ENCODE results near the gene EHHADH. TPM values are rescaled to one million over a fixed set of nuclear protein-coding genes. Genes with fewer than 3 reads are reported as not detected.

EHHADH gene
- total RNA-seq, 1 donor from 2014 or later = 4.9 TPM

DNA sequence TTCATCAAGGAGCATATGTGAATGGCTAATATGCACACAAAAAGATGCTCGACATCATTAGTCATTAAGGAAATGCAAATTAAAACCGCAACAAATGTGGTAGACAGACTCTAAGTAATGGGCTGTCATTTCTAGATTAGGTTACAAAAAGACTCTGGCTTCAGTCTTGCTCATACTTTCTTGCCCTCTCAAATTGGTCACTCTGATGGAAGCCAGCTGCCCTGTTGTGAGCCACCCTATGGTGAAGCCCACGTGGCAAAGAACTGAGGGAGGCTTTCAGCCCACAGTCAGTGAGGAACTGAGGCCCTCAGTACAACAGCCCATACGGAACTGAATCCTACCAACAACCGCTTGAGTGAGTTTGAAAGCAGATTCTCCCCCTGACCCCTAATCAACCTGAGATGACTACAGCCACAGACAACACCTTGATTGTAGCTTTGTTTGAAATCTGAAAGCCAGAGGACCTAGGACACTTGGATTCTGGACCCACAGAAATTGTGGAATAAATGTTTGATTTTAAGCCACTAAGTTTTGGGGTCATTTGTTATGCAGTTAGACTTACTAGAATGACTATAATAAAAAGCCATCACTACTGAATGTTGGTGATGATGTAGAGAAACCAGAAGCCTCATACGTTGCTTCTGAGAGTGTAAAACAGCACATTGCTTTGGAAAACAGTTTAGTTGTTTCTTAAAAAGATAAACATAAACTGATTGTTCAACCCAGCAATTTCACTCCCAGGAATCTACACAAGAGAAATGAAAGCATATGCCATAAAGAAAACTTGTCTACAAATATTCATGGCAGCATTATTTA lies 45.7 kb downstream of the EHHADH start:
- no peaks in the 10 kb centered on the region for H3K36me3 Mint-ChIP-seq (ENCODE audit: unreplicated experiment)
- DNase-seq = no peak
- TF ChIP-seq, protein P1, sequence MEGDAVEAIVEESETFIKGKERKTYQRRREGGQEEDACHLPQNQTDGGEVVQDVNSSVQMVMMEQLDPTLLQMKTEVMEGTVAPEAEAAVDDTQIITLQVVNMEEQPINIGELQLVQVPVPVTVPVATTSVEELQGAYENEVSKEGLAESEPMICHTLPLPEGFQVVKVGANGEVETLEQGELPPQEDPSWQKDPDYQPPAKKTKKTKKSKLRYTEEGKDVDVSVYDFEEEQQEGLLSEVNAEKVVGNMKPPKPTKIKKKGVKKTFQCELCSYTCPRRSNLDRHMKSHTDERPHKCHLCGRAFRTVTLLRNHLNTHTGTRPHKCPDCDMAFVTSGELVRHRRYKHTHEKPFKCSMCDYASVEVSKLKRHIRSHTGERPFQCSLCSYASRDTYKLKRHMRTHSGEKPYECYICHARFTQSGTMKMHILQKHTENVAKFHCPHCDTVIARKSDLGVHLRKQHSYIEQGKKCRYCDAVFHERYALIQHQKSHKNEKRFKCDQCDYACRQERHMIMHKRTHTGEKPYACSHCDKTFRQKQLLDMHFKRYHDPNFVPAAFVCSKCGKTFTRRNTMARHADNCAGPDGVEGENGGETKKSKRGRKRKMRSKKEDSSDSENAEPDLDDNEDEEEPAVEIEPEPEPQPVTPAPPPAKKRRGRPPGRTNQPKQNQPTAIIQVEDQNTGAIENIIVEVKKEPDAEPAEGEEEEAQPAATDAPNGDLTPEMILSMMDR (IDR thresholded peaks at IDR 0.05; ENCODE audit: partially characterized antibody, unreplicated experiment) = no peak
- H3K4me1 Mint-ChIP-seq (ENCODE audit: low read depth, unreplicated experiment) = peaks cover 9% of the 10 kb centered on the region
- no peak overlapping the region for H3K4me3 Mint-ChIP-seq (ENCODE audit: unreplicated experiment)
- no peak overlapping the region for H3K27ac Mint-ChIP-seq (ENCODE audit: unreplicated experiment)
- peaks cover 2% of the 10 kb centered on the region for H3K27me3 Mint-ChIP-seq (ENCODE audit: unreplicated experiment)
- no peaks in the 10 kb centered on the region for H3K9me3 Mint-ChIP-seq (ENCODE audit: unreplicated experiment)

DNA sequence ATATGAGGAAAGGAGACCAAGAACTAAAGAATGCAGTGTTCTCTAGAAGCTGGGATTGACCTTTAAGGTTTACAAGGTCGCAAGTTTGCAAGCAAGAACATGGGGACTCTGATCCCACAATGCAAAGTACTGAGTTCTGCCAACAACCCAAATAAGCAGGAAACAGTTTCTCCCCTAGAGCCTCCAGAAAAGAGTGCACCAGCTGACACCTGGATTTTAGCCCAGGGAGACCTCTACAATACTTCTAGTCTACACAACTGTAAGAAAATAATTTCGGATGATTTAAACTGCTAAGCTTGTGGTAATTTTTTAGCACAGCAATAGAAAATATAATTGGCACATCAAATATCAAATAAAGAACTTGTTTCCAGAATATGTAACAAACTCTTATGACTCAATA lies 46.4 kb downstream of the EHHADH start:
- TF ChIP-seq, protein P1 (IDR thresholded peaks at IDR 0.05; ENCODE audit: partially characterized antibody, unreplicated experiment) = no peak
- H3K27ac Mint-ChIP-seq (ENCODE audit: unreplicated experiment) = no peak overlapping the region
- no peak for DNase-seq
- peaks cover 9% of the 10 kb centered on the region for H3K4me1 Mint-ChIP-seq (ENCODE audit: low read depth, unreplicated experiment)
- H3K4me3 Mint-ChIP-seq (ENCODE audit: unreplicated experiment) = no peak overlapping the region
- no peaks in the 10 kb centered on the region for H3K9me3 Mint-ChIP-seq (ENCODE audit: unreplicated experiment)
- H3K36me3 Mint-ChIP-seq (ENCODE audit: unreplicated experiment) = no peaks in the 10 kb centered on the region
- peaks cover 2% of the 10 kb centered on the region for H3K27me3 Mint-ChIP-seq (ENCODE audit: unreplicated experiment)

GRCh38 chr3:185205865-185206264 lies 48.0 kb downstream of the EHHADH start:
- H3K4me1 Mint-ChIP-seq (ENCODE audit: low read depth, unreplicated experiment) = peaks cover 12% of the 10 kb centered on the region

DNA sequence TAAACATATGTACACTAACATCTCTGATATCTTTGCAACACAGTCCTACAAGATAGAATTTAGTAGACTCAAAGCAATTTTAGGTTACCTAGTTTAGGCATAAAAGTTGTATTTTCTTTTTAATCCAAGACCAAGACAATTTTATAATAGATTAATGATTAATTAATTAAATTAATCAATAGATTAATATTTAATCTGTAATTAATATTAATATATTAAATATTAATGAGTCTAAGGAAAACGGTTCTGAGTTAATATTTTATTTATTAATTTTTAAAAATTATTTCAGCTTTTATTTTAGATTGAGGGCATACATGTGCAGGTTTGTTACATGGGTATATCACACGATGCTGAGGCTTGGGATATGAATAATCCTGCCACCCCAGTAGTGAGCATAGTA lies 49.0 kb downstream of the EHHADH start:
- H3K9me3 Mint-ChIP-seq (ENCODE audit: unreplicated experiment) = no peaks in the 10 kb centered on the region
- H3K4me1 Mint-ChIP-seq (ENCODE audit: low read depth, unreplicated experiment) = peaks cover 14% of the 10 kb centered on the region
- peaks cover 9% of the 10 kb centered on the region for H3K36me3 Mint-ChIP-seq (ENCODE audit: unreplicated experiment)
- no peak overlapping the region for H3K27ac Mint-ChIP-seq (ENCODE audit: unreplicated experiment)
- H3K4me3 Mint-ChIP-seq (ENCODE audit: unreplicated experiment) = no peak overlapping the region
- DNase-seq = no peak
- H3K27me3 Mint-ChIP-seq (ENCODE audit: unreplicated experiment) = peaks cover 3% of the 10 kb centered on the region
- TF ChIP-seq, protein P1 (IDR thresholded peaks at IDR 0.05; ENCODE audit: partially characterized antibody, unreplicated experiment) = no peak

More at GRCh38 chr3:185205865-185206264, 48.0 kb downstream of the EHHADH start:
- H3K9me3 Mint-ChIP-seq (ENCODE audit: unreplicated experiment) = no peaks in the 10 kb centered on the region
- H3K4me3 Mint-ChIP-seq (ENCODE audit: unreplicated experiment) = no peak overlapping the region
- no peak for DNase-seq
- TF ChIP-seq, protein P1 (IDR thresholded peaks at IDR 0.05; ENCODE audit: partially characterized antibody, unreplicated experiment) = no peak
- H3K27me3 Mint-ChIP-seq (ENCODE audit: unreplicated experiment) = peaks cover 3% of the 10 kb centered on the region
- peaks cover 6% of the 10 kb centered on the region for H3K36me3 Mint-ChIP-seq (ENCODE audit: unreplicated experiment)
- no peak overlapping the region for H3K27ac Mint-ChIP-seq (ENCODE audit: unreplicated experiment)

DNA sequence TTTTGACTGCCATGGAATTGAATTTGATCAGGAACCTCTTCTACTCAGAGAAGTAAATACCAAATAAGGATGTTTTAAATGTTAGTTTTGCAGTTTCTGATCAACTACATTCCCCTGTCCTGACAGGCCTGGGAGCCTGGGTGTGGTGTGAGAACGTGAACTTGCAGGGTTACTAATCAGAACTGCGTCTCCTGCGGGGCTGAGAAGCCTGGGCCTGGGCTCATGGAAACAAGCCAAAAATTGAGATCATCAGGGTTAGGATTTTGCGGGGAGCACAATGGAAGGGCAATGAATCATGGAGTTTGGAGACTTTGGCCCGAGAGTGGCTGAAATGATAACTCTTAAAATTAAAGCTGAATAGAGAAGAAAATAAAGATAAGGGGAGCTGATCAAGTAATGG lies 53.2 kb downstream of the EHHADH start:
- Mint-ChIP-seq H3K36me3 (ENCODE audit: unreplicated experiment) (peaks cover 11% of the 10 kb centered on the region), H3K4me1 (ENCODE audit: low read depth, unreplicated experiment) (peaks cover 6% of the 10 kb centered on the region)
- DNase-seq = no peak

More for the DNA sequence above, 53.2 kb downstream of the EHHADH start:
- Mint-ChIP-seq H3K27ac (ENCODE audit: unreplicated experiment) (no peak overlapping the region), H3K4me3 (ENCODE audit: unreplicated experiment) (no peak overlapping the region), H3K27me3 (ENCODE audit: unreplicated experiment) (peaks cover 2% of the 10 kb centered on the region), H3K9me3 (ENCODE audit: unreplicated experiment) (no peaks in the 10 kb centered on the region)
- TF ChIP-seq, protein P1 (IDR thresholded peaks at IDR 0.05; ENCODE audit: partially characterized antibody, unreplicated experiment) = no peak
